Thymus (tissue), 11 donors: ENCODE measurements around the gene PARD3. TPM values are rescaled to one million over a fixed set of nuclear protein-coding genes. Genes with fewer than 3 reads are reported as not detected.
A peak's percentile ranks its signal among the peaks of the same experiment; 100 is the strongest.

ENCODE experiments used
- DNase-seq, 9 donors: peaks; one replicate each; pipeline ENCODE4 v3.0.0-alpha.2; 2013; ENCODE audit warnings: low spot score in 9 of 9, low read depth in 6 of 9, missing footprints in 1 of 9
- H3K27ac ChIP-seq, 2 donors: one replicate each; pipeline ENCODE4 v1.5.1; 2013; ENCODE audit warnings: control low read depth in 1 of 2, low read depth in 1 of 2, low read length in 1 of 2, mild to moderate bottlenecking in 1 of 2, moderate library complexity in 1 of 2
- H3K27me3 ChIP-seq, 2 donors: one replicate each; pipeline ENCODE4 v1.5.1; 2013; ENCODE audit warnings: low read length in 1 of 2; ENCODE audit not compliant: control insufficient read depth in 2 of 2, insufficient read depth in 1 of 2
- H3K36me3 ChIP-seq, 2 donors: one replicate each; pipeline ENCODE4 v1.5.1; 2013; ENCODE audit warnings: low read length in 1 of 2, mild to moderate bottlenecking in 1 of 2, moderate library complexity in 1 of 2; ENCODE audit not compliant: control insufficient read depth in 2 of 2, insufficient read depth in 2 of 2
- H3K4me1 ChIP-seq, 2 donors: one replicate each; pipeline ENCODE4 v1.5.1; 2013; ENCODE audit warnings: low read length in 2 of 2; ENCODE audit not compliant: control insufficient read depth in 2 of 2, insufficient read depth in 2 of 2
- H3K4me3 ChIP-seq, 2 donors: one replicate each; pipeline ENCODE4 v1.5.1; 2013; ENCODE audit warnings: low read length in 2 of 2, control low read depth in 1 of 2, mild to moderate bottlenecking in 1 of 2
- H3K9me3 ChIP-seq, 2 donors: one replicate each; pipeline ENCODE4 v1.5.1; 2013; ENCODE audit warnings: low read length in 1 of 2, mild to moderate bottlenecking in 1 of 2; ENCODE audit not compliant: control insufficient read depth in 2 of 2, insufficient read depth in 1 of 2
- WGBS: extraction: QIAGEN DNeasy Blood & Tissue Kit; methylation state at CpG from one replicate; pipeline ENCODE4 v1.1.7; 2013; 5-methylcytosine and 5-hydroxymethylcytosine counted together
- polyA plus RNA-seq: library from polyadenylated mRNA; stranded (reverse); fragments of 200-250 nt; gene quantifications from one replicate; pipeline ENCODE4 v1.2.3, GENCODE V29; 2013
- total RNA-seq: library from RNA; stranded (reverse); fragments of 120-200 nt; gene quantifications from one replicate; pipeline ENCODE4 v1.2.4, GENCODE V29; 2013
- donor health status: healthy.

PARD3 gene
- total and polyA plus RNA-seq, 2 donors = 13.3 to 23.5 TPM

DNA sequence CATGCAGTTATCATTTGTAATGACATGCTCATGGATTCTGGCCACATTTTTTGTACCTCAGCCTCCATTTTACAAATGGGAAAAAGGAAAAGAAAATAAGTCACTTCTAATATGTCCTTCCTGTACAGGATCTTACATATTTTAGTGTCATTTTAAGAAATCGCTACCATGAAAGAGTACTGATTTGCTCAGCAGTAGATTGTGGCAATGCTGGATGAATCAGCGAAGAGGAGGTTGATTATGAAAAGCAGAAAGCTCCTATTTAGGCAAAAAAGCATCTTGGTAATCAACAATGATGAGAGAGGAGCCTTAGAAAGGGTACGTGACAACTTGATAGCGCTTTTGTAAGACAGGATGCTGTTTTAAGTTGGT lies 522.9 kb downstream of the PARD3 start:
- H3K4me3 ChIP-seq = no peak overlapping the region
- no peaks in the 10 kb centered on the region for H3K27me3 ChIP-seq
- no peak overlapping the region for H3K27ac ChIP-seq
- H3K9me3 ChIP-seq = no peaks in the 10 kb centered on the region
- WGBS = 93% methylated on average over 4 of the region's 4 CpGs
- no peaks in the 10 kb centered on the region for H3K4me1 ChIP-seq
- no peak for DNase-seq
- H3K36me3 ChIP-seq = no peaks in the 10 kb centered on the region

DNA sequence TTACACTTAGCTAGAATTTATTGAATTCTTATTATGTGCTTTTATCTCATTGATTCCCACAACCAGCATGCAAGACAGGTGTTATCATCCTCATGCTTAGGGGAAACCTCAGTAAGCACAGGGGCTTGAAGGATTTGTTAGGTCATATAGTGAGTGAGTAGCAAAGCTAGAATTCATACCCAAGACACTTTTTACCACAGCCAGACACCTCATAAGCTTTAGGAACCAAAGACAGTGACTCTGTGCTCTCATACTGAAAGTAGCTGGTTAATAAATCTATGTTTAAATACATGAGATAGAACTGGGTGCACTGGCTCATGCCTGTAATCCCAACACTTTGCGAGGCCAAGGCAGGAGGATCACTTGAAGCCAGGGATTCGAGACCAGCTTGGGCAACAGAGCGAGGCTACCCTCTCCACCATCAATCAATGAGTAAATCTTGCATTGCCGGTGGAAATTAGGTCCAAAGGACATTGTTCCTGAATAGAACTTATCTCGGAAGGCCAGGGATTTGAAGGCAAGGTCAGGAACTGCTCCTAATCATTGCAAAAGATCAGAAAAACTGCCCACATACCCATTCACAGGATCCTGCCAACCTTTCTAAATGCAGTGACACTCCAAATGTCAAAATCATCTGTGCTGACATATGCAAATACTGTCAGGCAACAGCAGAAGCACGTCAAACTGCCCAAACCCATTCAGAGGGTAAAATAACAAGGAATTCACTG lies 523.5 kb downstream of the PARD3 start:
- H3K4me1 ChIP-seq = no peaks in the 10 kb centered on the region
- H3K27me3 ChIP-seq = no peaks in the 10 kb centered on the region
- H3K27ac ChIP-seq = no peak overlapping the region
- H3K9me3 ChIP-seq = no peaks in the 10 kb centered on the region
- no peaks in the 10 kb centered on the region for H3K36me3 ChIP-seq
- WGBS = 96% methylated on average over 6 of the region's 6 CpGs
- no peak for DNase-seq
- H3K4me3 ChIP-seq = no peak overlapping the region

DNA sequence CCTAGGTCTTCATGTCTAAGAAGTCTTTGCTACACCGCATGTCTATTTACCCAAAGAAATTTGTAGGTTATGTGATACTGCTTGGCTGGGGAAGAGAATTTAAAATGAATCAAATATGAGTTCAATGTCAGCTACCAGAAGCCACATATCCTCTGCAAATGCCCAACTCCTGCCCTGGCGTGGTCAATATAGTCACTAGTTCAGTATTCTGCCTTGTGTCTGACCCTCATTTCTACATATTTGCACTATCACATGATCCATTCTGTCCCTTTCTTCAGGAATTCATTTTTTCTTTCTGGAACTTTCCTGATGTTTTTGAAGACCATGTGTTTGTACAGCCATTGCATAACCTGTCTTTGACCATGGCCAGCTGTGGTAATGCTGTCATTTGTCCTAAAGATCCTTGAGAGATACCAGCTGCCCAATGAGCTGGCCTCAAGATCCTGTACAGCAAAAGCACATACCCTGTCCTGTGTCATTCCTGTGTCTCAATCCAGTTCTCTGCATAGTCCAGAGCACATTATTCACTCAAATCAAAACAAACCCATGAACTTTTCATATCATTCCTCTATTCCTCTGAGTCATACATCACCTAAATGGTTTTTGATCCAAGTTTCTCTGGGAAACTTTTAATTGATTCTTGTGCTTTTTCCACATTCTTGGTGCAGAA lies 524.5 kb downstream of the PARD3 start:
- DNase-seq = no peak
- no peaks in the 10 kb centered on the region for H3K36me3 ChIP-seq
- no peak overlapping the region for H3K27ac ChIP-seq
- no peaks in the 10 kb centered on the region for H3K4me1 ChIP-seq
- no peaks in the 10 kb centered on the region for H3K9me3 ChIP-seq
- 94% methylated on average over 2 of the region's 2 CpGs for WGBS
- H3K27me3 ChIP-seq = no peaks in the 10 kb centered on the region
- H3K4me3 ChIP-seq = no peak overlapping the region

DNA sequence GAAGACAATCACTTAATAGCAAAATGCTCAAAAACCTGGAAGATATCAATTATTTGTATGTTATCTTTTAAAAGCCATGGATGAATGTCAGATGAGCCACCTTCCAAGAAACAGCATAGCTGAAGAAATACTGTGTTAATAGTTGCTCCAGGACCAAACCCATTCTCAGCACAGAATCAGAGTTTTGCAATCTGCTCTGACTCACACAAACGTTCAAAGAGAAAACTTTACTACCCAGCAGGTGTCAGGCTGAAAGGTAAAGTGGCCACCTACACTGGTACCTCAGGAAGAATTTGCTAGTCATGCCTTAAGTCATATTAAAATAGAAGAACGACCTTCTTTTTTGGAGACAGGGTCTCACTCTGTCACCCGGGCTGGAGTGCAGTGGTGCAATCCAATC lies 526.5 kb downstream of the PARD3 start:
- Histone ChIP-seq H3K36me3 (no peaks in the 10 kb centered on the region), H3K4me3 (no peak overlapping the region), H3K27ac (no peak overlapping the region), H3K27me3 (no peaks in the 10 kb centered on the region), H3K9me3 (no peaks in the 10 kb centered on the region), H3K4me1 (no peaks in the 10 kb centered on the region)
- WGBS = 96% methylated on average over 3 of the region's 3 CpGs
- no peak for DNase-seq

DNA sequence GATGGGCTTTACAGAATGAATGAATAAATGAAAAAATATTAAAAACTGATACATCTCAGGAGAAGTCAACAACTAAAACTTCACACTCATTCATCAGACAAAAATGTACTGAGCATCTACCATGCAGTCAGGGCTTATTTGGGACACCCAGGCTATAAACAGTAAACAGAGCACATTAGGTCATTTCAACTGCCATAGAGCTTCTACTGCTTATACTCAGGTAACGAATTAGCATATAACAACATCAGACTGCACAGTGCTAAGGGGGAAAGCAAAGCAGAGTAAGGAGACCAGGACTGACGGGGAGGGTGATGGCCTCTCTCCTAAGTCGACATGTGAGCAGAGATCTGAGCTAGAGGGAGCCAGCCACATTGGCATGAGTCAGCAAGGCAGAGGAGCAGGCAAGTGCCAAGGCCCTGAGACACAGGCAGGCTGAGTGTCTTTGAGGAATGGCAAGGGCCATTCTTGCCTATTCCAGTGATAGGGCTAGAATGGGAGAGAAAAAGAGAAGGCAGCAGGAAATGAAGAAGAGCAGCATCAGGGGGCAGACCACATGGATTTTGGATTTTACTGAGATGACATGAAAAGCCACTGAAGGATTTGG lies 528.9 kb downstream of the PARD3 start:
- DNase-seq = no peak
- H3K4me3 ChIP-seq = no peak overlapping the region
- H3K27ac ChIP-seq = no peak overlapping the region
- H3K4me1 ChIP-seq = no peaks in the 10 kb centered on the region
- WGBS = 95% methylated on average over 3 of the region's 3 CpGs
- no peaks in the 10 kb centered on the region for H3K9me3 ChIP-seq
- H3K27me3 ChIP-seq = no peaks in the 10 kb centered on the region
- no peaks in the 10 kb centered on the region for H3K36me3 ChIP-seq

DNA sequence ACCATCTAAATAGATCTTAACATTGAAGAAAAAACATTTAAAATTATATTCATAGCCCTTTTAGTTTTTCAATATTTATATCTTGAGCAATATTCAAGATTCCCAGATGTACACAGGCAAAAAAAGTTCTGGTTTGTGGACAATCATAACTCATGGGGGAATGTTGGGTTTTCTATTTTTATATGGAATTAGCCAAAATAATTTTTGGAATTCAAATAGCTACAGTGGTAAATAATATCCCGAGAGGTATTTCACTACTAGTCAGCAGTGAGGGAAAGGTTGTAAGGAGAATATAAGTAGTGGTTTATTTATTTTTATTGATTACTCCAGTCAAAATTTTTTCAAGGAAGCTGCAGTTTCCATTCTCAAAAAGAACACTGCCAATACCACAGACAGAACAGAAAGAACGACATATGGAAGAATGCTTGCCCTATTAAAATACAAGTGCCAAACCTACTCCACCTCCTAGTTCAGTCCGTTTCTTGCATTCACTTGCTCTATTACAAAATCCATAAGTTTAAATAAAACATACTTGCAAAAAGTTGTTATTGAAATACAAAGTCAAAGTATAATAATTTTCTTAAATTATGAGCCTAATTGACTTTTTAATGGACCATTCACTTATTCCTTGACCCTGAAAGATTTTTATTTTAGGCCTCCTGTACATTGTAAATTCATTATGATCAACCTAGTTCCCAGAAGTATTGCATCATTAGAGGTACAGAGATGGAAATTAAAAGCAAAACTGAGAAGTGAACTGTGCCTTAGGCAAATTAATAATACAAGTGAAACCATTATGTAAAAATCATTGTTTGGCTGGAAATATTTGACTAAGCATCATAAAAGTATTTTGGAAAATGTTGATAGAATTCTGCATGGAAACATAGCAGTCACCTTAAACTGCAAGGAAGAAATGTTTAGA lies 533.2 kb downstream of the PARD3 start:
- H3K4me1 ChIP-seq = no peaks in the 10 kb centered on the region
- H3K36me3 ChIP-seq = no peaks in the 10 kb centered on the region
- no peaks in the 10 kb centered on the region for H3K9me3 ChIP-seq
- 98% methylated on average over 3 of the region's 3 CpGs for WGBS
- peak overlapping the region in 1 of 2 donors; percentile 72 for H3K27ac ChIP-seq
- no peaks in the 10 kb centered on the region for H3K27me3 ChIP-seq
- H3K4me3 ChIP-seq = no peak overlapping the region
- DNase-seq = no peak

DNA sequence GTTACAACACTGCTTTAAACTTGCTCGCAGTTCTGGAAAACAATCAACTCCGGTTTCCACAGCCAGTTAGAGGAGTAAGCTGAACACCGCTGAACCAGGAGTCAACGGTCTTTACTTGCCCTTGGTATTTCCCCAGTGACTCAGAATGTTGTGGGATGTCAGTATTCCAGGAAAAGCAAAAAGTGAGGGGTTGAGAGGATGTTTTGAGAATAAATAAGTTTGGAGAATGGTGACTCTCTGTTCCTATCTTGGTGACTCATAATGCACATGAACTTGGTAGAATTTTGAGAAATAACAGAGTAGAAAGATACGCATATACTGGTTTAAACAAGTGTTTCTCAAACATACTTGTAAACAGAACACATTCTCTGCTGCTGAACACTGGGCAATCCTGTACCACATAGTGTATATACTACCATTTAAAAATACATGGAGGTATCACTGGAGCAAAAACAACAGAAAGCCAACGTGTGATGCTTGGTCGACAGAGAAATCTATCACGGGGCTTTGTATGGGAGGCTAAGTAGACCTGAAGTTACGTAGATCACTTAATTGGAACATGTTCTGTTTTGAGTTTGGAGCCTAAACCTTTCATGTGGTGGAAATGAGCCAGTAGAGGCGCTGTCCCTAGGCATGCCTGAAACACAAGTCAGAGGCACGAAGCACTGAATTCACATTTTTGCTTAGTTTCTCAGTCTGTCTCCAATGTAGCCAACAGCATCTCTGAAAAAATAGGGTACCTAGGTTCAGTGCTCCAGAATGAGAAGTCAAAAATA lies 534.3 kb downstream of the PARD3 start:
- no peaks in the 10 kb centered on the region for H3K4me1 ChIP-seq
- DNase-seq = peak in 2 of 9 donors; percentile 2 to 39
- peak overlapping the region in 1 of 2 donors; percentile 72 for H3K27ac ChIP-seq
- H3K27me3 ChIP-seq = no peaks in the 10 kb centered on the region
- WGBS = 93% methylated on average over 11 of the region's 11 CpGs
- no peaks in the 10 kb centered on the region for H3K36me3 ChIP-seq
- H3K4me3 ChIP-seq = no peak overlapping the region
- no peaks in the 10 kb centered on the region for H3K9me3 ChIP-seq

DNA sequence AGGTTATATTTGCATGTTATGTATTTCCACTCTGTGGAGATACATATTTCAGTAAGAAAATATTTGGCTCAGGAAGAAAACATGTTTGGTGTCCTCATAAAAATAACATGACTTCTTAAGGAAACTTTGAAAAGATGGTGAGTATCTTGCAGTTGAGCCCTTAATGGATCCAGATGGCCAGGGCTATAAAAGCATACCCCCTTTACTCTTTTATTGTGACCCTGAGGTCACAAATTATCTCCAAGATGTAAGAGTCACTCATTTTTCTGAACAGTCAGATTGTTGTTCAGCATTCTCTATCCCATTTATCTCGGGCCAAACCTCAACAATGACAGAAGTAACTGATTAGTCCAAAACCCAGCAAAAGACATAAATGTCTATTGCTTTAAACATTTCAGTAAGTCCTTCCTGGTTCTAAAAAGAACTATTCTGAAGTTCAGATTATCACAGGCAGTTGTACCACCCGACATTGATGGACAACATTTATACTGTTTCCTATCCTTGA lies 539.4 kb downstream of the PARD3 start:
- no peaks in the 10 kb centered on the region for H3K9me3 ChIP-seq
- H3K27me3 ChIP-seq = no peaks in the 10 kb centered on the region
- no peak overlapping the region for H3K27ac ChIP-seq
- WGBS = 95% methylated on average over 2 of the region's 2 CpGs
- DNase-seq = no peak
- H3K4me3 ChIP-seq = no peak overlapping the region
- no peaks in the 10 kb centered on the region for H3K4me1 ChIP-seq
- no peaks in the 10 kb centered on the region for H3K36me3 ChIP-seq
